Astrocyte of the spinal cord (primary cell): ENCODE data around the gene NVL.

Experiments used
- DNase-seq: peaks from one replicate; pipeline ENCODE4 v3.0.0; 2011; ENCODE audit warnings: low read depth, low spot score
- H3K4me3 ChIP-seq: 2 replicates; pipeline ENCODE4 v1.5.1; 2011; ENCODE audit warnings: low read depth, mild to moderate bottlenecking, low read length, moderate library complexity
- in situ Hi-C: cut with HindIII; loops from 2 replicates; pipeline ENCODE4 v1.10.0; 2017; ENCODE audit warnings: low sequenced_read_pairs
- TF ChIP-seq, protein P1 (sequence below): IDR thresholded peaks from 2 replicates; pipeline ENCODE4 v1.5.1; 2012; ENCODE audit warnings: low read depth, mild to moderate bottlenecking, low read length, inconsistent platforms

The NVL gene

DNA sequence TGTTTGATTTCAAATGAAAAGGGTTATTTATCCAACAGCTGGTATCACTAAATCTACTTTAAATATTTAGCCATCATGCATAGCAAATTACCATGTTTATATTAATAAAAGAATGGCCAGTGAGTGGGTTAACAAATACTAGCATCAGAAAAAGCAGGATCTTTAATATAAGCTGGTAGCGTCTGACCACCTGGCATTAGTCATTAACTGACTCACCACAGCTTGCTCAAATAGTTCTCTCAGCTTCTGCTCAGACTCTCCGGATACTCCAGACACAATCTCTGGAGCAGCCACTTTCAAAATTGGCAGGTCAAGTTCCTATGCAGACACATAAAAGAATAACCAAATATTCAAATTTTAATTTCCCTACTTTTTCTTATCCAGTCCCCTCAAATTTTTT lies 29.6 kb downstream of the NVL start:
- peak; percentile 83 for DNase-seq
- in situ Hi-C loops, result no loop called here
- H3K4me3 ChIP-seq, result no peak overlapping the region

DNA sequence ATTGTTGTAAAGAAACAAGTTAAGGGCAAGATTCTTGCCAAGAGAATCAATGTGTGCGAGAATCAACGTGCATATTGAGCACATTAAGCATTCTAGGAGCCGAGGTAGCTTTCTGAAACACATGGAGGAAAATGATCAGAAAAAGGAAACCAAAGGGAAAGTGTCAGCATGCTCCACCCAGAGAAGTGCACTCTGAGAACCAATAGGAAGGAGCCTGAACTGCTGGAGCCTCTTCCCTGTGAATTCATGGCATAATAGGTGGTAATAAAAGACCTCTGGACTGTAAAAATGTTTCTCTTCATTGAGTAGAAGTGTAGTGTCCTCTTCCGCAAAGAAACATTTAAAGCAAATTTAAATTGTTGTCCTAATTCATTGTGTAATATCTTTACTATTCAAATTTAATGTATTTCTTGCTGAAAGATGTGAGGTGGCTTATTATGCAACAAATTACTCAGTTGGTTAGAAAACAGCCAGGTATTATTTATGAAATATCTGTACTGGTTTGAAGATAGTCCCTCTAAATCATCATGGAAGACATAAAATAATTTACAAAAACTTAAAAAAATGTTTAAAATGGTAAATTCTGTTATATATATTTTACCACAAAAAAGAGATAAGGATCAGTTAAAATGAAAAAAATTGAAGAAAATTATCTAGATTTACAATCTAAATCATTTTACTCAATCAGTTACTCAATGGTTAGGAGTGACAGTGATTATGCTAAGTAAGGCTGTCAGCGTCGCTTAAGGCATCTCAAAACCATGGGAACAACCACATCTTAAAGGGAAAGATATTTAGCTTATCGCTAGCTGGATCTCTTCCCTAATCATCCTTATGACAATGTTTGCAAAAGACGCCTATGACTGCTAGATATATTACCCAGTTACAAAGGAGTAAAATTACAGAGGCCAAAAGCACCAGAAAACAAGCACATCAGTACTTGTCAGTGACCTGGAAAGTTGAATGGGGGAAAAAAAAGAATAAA lies 31.3 kb downstream of the NVL start:
- DNase-seq, result no peak
- in situ Hi-C loops, result no loop called here
- no peak overlapping the region for H3K4me3 ChIP-seq
- TF ChIP-seq, protein P1, sequence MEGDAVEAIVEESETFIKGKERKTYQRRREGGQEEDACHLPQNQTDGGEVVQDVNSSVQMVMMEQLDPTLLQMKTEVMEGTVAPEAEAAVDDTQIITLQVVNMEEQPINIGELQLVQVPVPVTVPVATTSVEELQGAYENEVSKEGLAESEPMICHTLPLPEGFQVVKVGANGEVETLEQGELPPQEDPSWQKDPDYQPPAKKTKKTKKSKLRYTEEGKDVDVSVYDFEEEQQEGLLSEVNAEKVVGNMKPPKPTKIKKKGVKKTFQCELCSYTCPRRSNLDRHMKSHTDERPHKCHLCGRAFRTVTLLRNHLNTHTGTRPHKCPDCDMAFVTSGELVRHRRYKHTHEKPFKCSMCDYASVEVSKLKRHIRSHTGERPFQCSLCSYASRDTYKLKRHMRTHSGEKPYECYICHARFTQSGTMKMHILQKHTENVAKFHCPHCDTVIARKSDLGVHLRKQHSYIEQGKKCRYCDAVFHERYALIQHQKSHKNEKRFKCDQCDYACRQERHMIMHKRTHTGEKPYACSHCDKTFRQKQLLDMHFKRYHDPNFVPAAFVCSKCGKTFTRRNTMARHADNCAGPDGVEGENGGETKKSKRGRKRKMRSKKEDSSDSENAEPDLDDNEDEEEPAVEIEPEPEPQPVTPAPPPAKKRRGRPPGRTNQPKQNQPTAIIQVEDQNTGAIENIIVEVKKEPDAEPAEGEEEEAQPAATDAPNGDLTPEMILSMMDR, result no peak

More for the DNA sequence above, 29.6 kb downstream of the NVL start:
- TF ChIP-seq, protein P1, result no peak

DNA sequence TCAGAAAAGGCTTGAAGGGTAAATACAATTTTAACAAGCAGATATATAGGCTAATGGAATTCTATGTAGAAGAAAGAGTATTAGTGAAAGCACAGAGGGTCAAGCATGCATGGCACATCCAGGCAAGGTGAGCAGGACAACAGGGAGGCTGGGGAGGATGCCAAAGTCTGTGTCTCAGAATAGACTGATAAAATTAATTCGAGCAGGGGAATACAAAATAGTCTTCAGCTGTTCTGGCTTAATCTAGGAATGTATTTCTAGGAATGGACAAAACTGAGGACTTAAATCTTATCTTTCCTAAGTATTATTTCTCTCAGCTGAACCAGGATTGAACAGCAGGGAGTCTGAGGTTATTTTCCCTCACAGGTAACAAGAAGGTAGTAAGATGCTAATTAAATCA lies 35.2 kb downstream of the NVL start:
- DNase-seq, result no peak
- no peak overlapping the region for H3K4me3 ChIP-seq
- in situ Hi-C loops, result no loop called here
- TF ChIP-seq, protein P1, result no peak

DNA sequence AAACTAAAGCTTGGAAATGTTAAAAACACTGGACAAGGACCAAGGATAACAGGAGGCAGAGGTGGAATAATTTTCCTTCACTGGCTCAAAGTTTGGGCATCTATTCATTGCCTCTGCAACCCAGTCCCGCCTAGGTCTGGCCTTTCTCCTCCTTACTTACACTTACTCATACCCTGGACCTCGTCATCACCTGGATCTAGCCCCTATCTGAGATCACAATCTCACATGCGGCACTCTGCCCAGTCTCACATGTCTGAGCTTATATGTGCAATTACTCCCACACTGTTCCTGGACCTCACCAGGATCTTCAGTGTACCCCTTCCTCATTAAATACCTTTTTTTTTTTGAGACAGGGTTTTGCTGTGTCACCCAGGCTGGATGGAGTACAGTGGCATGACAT lies 37.6 kb downstream of the NVL start:
- no peak overlapping the region for H3K4me3 ChIP-seq
- TF ChIP-seq, protein P1, result no peak
- in situ Hi-C loops, result no loop called here
- no peak for DNase-seq

DNA sequence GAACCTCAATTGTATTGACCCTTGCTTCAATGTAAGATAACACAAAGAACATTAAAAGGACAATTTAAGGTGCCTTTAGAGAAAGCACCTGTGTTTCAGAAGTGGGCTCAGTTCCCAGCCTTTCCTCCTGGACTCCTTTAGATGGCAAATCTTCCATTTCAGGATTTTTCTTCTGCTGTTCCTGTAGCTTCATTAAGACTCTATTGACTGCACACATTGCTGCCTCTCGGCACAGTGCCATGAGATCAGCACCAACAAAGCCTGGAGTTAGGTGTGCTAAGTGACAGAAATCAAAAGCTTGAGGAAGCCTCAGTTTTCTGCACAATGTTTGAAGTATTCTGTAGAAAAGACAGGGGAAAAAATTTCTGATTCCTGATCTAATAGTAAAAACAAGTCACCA lies 40.6 kb downstream of the NVL start:
- no peak overlapping the region for H3K4me3 ChIP-seq
- no peak for DNase-seq
- TF ChIP-seq, protein P1, result no peak
- in situ Hi-C loops, result no loop called here

DNA sequence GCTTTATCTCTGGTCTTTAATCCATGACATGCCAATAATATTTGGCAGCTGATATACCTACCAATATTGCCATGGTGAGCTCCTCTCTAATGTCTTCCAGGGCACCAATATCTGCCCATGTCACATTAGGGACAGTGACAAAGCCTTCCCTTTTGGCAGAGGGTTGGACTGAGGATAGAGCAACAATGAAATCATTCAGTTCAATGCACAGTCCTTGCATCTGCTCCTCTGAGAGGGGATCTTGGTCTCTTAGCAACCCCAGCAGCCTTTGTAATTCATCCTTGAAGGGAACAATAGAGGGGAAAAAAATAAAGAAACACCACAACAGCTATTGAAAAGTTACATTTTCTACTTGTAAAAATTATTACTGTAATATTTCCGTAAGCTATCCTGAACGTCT lies 42.3 kb downstream of the NVL start:
- DNase-seq, result no peak
- TF ChIP-seq, protein P1, result no peak
- no peak overlapping the region for H3K4me3 ChIP-seq
- in situ Hi-C loops, result no loop called here
